Stimulated activated CD8-positive, alpha-beta memory T cell treated with anti-CD3 and anti-CD28 coated beads, Interleukin-4, amount 100 ng/mL, for 4 hours (primary cell): ENCODE results near the gene SRSF1.
"Not testable (repeated sequence)": the region's sequence is repeated elsewhere in the genome, so short reads cannot be mapped to it uniquely, and the experiment has no call there.

ENCODE experiments used
- DNase-seq, 2 donors: peaks; one replicate each; pipeline ENCODE4 v3.0.0-alpha.2; 2020; ENCODE audit warnings: low read depth in 2 of 2, low spot score in 1 of 2

Gene SRSF1, protein sequence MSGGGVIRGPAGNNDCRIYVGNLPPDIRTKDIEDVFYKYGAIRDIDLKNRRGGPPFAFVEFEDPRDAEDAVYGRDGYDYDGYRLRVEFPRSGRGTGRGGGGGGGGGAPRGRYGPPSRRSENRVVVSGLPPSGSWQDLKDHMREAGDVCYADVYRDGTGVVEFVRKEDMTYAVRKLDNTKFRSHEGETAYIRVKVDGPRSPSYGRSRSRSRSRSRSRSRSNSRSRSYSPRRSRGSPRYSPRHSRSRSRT

DNA sequence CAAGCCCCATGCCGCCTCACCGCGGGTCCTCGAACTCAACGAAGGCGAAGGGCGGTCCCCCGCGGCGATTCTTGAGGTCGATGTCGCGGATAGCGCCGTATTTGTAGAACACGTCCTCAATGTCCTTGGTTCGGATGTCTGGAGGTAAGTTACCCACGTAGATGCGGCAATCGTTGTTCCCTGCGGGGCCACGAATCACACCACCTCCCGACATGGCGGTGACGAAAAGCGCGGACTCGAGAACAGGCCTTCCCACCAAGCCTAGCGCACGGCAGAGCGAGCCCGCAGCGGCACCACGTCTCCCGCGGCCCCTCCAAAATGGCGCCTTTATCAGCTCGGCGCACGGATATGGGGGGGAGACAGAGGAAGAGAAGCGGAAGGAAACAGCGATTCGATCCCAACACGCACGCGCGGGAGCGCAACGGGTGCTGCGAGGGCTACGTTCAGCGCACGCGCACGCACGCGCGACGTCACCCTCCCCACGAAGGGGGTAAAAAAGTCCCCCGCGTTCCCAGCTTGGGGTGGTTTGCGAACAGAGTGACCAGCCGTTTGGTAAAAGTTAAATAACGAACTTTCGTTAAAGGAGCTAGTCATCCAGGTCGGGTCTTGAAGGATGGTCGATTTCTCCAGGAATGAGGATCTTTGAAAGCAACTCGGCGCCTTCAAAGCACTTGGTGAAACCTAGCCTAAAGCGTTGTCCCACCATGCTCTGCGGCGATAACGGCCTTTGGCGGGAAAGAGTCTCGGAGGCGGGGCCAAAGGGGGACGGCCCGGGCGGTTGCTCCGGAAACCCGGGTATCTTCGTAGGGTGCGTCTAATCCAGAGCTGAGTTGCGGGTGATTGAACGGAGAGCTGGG lies at the start of gene SRSF1:
SRSF1 (minus strand) TSS at position 323 of the 857 bp plus-strand sequence; CDS start at position 214, 109 bp downstream.
- DNase-seq, result peak; percentile 93 to 96

DNA sequence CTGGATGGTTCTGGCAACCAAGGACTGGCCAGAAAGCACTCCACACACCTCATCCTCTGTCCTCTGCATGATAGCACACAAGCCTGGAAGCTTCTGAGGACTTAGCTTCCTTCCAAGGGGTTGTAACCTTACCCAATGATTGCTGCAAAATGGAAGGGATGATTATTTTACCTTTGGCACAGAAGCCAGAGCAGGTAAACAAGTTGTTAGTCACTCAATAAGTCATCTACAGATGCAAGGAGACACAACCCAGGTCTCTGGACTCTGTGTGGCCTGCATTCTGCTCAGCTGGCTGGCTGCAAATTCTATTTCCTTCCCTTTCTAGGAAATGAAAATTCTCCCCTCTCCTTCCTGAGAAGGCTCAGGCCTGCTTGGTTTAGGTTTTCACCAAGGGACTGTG lies 49.4 kb upstream of the SRSF1 start:
- DNase-seq, result no peak

DNA sequence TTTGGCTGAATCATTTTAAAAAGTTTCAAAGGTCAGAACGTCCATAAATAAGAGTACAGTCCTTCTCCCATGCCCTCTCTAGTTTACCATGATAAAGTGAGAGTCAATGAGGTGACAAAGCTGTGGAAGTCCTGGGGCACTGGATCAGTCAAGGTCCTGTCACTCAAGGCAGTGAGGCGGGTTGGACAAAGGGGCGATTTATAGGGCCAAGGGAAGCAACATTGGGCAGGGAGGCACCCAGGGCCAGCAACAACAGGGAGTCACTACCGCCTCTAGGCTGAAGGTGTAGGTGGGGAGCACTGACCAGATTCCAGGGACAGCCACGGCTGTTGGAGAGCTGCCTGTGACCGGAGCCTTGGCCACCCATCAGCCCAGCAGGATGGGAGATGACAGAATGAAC lies 47.6 kb upstream of the SRSF1 start:
- no peak for DNase-seq

DNA sequence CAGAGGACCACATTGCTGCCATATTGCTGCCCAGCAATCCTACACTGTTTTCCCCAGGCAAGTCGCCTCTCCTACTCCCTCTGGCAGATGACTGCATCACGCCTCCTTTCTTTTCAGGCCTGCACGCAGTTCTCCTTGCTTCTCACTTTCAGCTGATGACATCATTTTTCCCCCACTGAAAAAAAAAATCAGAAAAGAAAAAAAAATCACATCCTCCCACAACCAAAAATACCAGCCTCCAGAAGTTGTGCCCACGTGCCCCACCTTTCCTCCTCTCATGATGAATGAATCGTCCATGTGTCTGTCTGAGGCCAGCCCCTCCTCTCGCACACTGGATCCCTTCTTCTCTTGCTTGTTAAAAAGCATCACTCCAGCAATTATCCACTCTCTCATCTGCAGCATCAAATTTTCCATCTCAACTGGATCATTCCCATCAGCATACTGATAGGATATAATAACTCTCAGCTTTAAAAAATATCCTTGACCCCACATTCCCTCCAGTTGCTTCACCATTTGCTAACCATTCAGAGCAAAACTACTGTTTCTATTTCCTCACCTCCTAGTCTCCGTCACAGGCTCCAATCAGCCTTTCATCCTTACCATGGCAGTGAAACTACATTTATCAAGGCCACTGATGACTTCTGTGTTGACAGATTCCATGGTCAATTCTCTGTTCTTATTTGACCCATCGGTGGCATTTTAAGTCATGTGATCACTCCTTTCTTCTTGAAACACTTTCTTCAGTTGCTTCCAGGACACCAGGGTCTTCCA lies 46.1 kb upstream of the SRSF1 start:
- DNase-seq, result no peak

DNA sequence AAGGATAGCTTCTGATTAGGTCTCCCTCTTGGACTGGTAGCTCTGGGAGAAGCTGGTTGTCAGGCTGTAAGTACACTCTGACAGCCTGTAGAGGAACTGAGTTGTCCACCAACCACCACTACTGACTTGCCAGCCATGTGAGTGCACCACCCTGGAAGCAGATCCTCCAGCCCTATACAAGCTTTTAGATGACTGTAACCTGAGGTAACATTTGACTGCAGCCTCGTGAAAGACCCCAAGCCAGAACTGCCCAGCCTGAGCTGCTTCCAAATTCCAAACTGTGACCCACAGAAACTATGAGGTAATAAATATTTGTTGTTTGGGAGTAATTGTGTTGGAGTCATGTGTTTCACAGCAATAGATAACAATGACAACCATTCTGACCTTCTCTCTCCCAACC lies 45.4 kb upstream of the SRSF1 start:
- no peak for DNase-seq

DNA sequence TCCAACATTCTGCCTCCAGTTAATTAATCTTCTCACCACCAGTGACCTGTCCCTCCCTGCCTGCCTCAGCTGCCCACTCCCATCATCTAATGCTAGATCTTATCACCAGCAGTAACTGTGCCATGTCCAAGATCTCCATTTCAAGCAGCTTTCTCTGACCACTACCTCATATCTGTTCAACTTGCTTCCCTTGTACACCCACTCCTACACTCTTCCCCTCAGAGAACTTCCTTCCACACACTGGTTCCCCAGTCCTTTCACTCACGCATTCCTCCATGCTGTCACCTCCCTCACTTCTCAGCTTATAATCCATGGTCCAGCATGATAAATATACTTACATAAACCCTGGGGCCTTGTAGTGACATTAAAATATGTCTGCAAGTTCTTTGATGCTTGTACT lies 44.4 kb upstream of the SRSF1 start:
- DNase-seq, result no peak

DNA sequence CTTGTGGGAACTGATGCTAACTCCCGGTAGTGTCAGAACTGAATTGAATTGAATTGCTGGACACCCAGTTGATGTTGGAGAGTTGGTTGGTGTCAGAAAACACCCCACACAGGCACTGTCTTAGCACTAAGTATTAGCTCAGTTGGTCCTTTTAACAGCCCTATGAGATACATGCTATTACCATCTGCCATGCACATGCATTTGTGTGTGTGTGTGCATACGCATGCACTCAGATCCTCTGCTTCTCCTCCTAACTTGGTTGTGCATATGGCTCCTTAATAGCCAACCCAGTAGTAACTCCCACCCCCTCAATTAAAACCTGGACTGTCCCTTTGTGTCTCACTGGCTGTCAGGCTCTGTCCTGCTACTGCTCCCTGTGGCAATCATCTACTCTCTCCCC lies 43.9 kb upstream of the SRSF1 start:
- DNase-seq, result no peak

DNA sequence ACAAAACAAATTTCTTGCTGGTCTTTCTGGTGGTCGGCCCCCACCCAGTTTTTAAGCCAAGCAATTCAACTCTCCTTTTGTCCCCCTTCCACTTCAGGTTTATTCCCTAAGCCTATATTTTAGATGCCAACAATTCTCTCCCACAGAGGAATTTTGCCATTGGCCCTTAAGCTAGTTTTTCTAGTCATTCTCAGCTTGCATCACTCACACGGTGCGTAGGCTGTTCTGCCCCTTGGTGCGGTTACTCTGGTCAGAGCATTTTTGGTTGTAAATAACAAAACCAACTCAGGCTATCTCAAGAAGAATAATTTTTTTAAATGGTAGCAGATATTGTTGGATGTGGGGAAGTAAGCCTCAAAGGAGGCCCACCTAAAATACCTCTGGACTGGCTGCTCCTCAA lies 42.5 kb upstream of the SRSF1 start:
- DNase-seq, result no peak

DNA sequence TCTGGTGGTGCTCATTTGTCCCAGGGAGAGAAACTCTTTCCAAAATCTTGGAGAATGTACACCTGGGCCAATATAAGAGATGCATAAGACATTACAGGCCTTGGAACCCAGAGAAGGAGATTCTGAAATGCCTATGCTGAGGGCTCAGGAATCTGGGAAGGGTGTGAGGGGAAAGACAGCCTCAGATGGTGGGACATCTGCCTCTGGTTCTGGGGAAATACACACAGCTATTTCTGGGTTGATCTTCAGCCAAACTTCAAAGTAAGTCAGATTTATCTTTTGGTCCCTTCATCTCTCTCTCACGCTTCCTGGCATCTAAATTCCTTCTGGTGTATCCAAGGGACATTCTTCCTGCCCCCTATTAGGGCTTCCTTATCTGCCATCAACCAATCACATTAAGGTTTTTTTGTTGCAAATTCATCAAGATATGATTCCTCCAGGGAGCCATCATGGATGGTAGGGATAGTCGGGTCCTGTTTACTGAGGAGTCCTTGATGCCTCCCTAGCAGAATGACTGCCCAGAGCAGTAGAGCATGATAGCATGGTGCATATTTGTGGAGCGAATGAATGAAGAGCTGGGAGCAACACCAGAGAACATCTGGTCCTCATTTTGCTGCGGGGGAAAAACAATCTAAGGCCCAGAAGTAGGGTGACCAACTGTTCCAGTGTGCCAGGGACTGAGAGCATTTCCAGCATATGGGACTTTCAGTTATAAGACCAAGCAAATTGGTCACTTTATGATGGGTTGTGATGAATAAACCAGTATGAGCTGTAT lies 40.5 kb upstream of the SRSF1 start:
- DNase-seq, result no peak

DNA sequence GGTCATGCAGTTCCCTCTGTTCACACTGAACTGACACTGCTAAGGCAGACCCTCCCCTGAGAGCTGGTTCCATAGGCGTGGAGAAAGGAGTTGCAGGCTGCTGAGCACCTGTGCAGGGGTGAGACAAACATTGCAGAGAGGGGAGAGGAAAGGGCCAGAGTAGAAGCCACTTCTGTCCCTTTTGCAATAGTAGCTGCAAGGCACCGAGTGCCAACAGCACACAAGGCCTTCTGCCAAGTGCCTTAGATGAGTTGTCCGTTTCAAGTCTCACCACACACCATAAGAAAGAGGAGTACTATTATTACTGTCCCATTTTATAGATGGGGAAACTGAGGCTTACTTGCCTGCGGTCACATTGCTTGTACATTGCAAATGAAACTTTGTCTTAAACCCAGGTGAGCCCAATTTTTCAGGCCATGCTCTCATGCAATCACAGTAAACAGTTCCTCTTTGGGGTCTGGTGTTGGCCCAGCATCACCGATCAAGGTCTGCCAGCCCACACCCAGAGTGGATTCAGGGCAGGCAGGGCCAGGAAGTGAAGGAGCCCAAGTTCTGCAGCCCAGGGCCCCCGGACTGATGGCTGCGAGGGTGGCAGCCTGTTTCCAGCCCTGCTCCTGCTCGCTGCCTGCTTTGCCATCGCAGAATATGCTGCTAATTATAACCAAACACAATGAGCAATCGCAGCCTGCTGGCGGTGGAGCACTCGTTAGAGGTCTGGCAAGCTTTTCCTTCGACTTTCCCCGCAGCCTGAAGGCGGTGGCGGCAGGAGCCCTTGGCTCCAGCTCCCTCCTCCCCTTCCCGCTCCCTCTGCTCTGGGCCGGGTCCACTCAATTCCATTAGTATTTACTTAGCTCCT lies 39.4 kb upstream of the SRSF1 start:
- no peak for DNase-seq

DNA sequence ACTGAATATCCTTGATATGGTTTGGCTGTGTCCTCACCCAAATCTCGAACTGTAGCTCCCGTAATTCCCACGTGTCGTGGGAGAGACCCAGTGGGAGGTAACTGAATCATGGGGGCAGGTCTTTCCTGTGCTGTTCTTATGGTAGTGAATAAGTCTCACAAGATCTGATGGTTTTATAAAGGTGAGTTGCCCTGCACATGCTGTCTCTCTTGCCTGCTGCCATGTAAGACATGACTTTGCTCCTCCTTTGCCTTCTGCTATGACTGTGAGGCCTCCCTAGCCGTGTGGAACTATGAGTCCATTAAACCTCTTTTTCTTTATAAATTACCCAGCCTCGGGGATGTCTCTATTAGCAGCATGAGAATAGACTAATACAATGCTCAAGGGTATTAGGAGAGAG lies 37.2 kb upstream of the SRSF1 start:
- DNase-seq, result not testable (repeated sequence)

DNA sequence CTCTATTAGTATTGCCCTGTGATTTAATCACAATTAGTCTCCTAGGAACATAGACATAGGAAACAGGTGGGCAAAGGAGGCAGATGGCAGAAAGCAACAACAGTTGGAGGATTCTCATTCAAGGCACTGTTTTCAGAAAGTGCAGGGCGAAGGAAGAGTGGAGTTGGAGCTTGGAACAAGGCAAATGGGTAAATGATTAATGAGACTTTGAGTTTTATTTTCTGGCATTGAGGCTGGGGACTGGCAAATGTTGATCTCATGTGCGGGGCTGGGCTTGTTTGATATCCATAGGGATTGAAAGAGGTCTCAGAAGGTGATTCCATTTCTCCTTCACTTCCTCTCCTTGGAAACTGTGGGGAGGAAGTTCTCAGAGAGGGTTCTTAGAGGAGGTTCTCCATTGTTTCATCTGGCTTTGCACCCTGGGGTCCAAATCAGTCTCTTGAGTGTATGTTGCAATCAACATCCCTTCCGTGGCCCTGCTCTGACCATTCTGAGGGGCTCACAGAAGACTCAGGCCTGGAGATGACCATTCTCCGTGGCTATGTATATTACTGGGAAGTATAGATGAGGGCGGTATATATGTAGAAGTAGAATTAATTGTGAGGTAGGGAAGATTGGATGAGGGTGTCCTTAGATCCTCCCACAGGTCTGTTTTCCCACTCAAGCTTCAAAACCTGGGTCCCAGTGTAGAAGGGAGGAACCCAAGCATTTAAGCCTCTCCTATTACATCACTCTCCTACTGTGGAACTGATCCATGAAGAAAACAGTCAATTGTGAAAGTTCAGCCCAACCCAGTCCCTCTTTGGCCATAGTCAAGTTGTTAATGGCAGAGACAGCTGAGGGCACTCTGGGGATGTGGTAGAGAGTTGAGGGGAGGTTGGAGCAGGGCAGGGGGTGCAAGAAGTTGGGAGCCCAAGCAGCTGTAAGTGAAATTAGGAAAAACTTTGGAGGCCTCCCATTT lies 36.5 kb upstream of the SRSF1 start:
- no peak for DNase-seq

DNA sequence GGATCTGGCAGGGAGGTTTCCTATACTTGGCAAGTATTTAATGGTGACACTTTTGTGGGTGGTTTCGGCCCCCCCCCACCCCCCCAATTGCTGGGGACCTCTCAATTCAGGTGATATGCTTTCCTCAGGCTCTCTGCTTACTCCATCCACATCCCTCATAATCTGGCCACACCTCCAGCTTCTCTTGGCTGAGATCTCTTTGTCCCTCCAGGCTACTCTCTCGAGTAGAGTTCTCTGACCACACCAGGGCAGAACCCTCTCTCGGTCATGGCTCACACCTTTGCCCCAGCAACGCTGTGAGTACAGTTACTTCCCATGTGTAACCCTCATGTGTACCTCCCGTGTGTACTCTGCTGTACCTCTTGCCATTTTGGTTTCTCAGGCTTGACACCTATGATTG lies 34.1 kb upstream of the SRSF1 start:
- DNase-seq, result no peak

DNA sequence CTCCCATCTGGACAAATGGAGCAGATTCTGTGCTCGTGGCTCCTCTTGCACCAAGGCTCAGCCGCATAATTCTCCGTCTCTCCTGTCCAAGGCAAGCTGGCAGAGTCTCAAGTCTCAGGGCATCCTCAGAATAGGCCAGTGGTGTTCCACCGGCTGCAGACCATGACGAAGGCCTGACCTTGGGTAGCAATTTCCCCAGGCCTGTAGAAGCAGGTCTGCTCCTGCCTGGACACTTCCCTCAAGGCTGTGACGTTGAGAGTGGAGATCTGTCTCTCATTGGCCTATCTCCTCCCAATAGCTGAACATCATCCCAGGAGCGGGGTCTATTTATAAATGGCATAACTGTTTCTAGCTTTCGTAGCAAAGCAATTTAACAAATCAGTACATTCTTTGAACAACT lies 33.3 kb upstream of the SRSF1 start:
- DNase-seq, result no peak

DNA sequence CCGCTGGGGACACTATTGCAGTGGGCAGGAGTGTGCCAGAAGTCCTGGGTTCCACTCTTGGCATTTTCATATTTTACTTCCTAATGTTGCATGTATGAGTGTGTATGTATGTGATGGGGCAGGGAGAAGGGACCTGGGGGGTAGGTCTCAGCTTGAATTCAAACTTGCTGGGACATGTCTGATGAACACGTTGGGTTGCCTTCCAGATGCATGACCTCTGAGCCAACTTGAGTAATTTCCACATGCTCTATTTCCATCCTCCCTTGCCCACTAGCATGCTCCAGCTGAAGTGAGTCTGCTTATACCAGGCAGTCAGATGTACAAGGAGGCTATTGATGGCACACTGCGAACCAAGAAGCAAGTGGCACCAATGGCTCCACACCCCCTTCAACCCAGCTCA lies 32.9 kb upstream of the SRSF1 start:
- no peak for DNase-seq

DNA sequence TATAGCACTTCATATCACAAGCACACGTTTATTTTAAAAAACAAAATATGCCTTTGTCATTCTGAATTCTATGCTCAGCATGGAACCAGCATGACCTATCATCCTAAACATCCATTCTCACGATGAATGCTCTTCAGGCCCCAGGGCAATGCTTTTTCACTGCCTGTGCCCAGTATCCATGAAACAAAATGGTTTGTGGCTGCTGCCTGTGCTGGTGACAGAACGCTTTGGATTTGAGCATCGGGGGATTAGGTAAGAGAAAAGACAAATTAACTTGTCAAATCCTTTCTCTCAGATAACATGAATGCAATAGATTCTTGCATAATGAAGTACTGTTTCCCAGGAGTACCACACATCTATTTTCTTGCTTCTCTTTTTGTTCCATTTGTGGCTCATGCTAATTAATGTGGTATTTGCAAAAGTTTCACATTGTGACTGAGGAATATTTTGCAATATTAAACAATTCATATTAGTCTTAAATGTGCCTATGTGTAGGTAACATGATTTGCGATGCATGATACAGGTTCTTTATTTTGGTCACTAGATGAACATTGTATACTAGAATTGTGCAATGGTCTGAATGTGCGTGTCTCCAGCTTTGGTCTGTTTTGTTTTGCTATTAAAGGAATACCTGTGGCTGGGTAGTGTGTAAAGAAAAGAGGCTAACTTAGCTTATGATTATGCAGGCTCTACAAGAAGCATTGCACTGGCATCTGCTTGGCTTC lies 25.8 kb upstream of the SRSF1 start:
- DNase-seq, result no peak

DNA sequence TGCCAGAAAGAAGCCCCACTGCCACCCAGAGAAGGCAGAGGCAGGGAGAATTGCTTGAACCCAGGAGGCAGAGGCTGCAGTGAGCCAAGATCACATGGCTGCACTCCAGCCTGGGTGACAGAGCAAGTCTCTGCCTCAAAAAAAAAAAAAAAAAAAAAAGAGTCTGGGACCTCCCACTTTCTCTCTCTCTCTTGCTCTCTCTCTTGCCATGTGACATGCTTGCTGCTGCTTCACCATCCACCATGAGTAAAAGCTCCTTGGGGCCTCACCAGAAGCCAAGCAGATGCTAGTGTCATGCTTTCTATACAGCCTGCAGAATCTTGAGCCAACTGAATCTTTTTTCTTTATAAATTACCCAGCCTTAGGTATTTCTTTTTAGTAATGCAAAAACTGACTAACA lies 21.5 kb upstream of the SRSF1 start:
- DNase-seq, result no peak

DNA sequence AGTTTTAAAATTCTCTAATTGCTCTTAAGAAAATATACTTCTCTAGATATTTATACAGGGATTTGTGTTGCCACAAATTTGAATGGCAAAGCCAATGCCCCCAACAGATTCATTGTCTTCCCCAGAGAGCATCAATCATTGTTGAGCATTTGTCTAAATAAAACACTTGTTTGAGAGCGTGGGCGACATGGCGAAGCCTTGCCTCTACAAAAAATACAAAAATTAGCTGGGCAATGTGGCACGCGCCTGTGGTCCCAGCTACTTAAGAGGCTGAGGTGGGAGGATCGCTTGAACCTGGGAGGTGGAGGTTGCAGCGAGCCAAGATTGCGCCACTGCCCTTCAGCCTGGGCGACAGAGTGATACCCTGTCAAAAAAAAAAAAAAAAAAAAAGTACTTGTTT lies 13.4 kb upstream of the SRSF1 start:
- DNase-seq, result no peak
